SK-N-MC (cell line): ENCODE results near the gene CASP5.
"Not testable (repeated sequence)": the region's sequence is repeated elsewhere in the genome, so short reads cannot be mapped to it uniquely, and the experiment has no call there.

Experiments used
- DNase-seq: peaks from one replicate; pipeline ENCODE4 v3.0.0-alpha.2; 2011; ENCODE audit warnings: low read depth, low spot score
- H3K27ac ChIP-seq: fragments of 200-600 bp; sonication (generic); 2 replicates; pipeline ENCODE4 v1.5.1; 2016; ENCODE audit warnings: mixed run types
- H3K36me3 ChIP-seq: fragments of 200-600 bp; sonication (generic); 2 replicates; pipeline ENCODE4 v1.6.1; 2017; ENCODE audit warnings: antibody characterized with exemption, low read length, mixed read lengths; ENCODE audit not compliant: insufficient read depth
- H3K4me3 ChIP-seq: fragments of 200-600 bp; sonication (generic); 2 replicates; pipeline ENCODE4 v1.5.1; 2016
- H3K9ac ChIP-seq: fragments of 200-600 bp; sonication (generic); 2 replicates; pipeline ENCODE4 v1.8.0; 2017; ENCODE audit warnings: mixed run types, mixed read lengths; ENCODE audit not compliant: insufficient read length
- H3K9me3 ChIP-seq: fragments of 200-600 bp; sonication (generic); 2 replicates; pipeline ENCODE4 v1.6.1; 2017; ENCODE audit warnings: low read depth, mild to moderate bottlenecking, antibody characterized with exemption, low read length, moderate library complexity, mixed read lengths
- EZH2 ChIP-seq: fragments of 200-600 bp; sonication (generic); IDR thresholded peaks from one replicate; pipeline ENCODE4 v1.6.1; 2017; ENCODE audit warnings: antibody characterized with exemption
- FOXP2 ChIP-seq: optimal IDR thresholded peaks from 2 replicates; pipeline ENCODE3; 2011; ENCODE audit warnings: mild to moderate bottlenecking, moderate library complexity; ENCODE audit not compliant: insufficient read depth; ENCODE audit errors: extremely low read length, control extremely low read depth
- POLR2AphosphoS5 ChIP-seq: IDR thresholded peaks from 2 replicates; pipeline ENCODE4 v1.6.1; 2012; ENCODE audit warnings: mild to moderate bottlenecking, low read depth, low read length, borderline replicate concordance

Gene CASP5

GRCh38 chr11:105034813-105035620 lies 12.0 kb upstream of the CASP5 start, which contains the start of gene CASP1:
Gene CASP1 (minus strand): TSS chr11:105035144. CDS start chr11:105035113, 31 bp downstream.
- no peak within 1 kb of the TSS for H3K27ac ChIP-seq
- no peak within 1 kb of the TSS for H3K9ac ChIP-seq

GRCh38 chr11:105034388-105034787 lies 11.4 kb upstream of the CASP5 start:
- not testable (repeated sequence) for H3K36me3 ChIP-seq, DNase-seq, H3K9me3 ChIP-seq, H3K9ac ChIP-seq, H3K4me3 ChIP-seq, H3K27ac ChIP-seq

More at GRCh38 chr11:105034813-105035620, 12.0 kb upstream of the CASP5 start, which contains the start of gene CASP1:
- H3K9me3 ChIP-seq: no peaks in the 10 kb centered on the region
- no peak for DNase-seq
- TF ChIP-seq FOXP2 (no peak), POLR2AphosphoS5 (no peak), EZH2 (no peak)
- no peaks in the 10 kb centered on the region for H3K36me3 ChIP-seq
- H3K4me3 ChIP-seq: peak within 1 kb of the TSS; percentile 38; the same call in 1 of the 2 replicates

GRCh38 chr11:105033781-105034180 lies 10.8 kb upstream of the CASP5 start:
- TF ChIP-seq EZH2: no peak
- TF ChIP-seq FOXP2: no peak
- no peak for TF ChIP-seq POLR2AphosphoS5
- Histone ChIP-seq H3K36me3 (no peaks in the 10 kb centered on the region), H3K4me3 (no peak overlapping the region), H3K27ac (no peak overlapping the region), H3K9ac (no peak overlapping the region), H3K9me3 (no peaks in the 10 kb centered on the region)
- DNase-seq: no peak

GRCh38 chr11:105033343-105033742 lies 10.4 kb upstream of the CASP5 start:
- Histone ChIP-seq H3K36me3 (no peaks in the 10 kb centered on the region), H3K9ac (no peak overlapping the region), H3K4me3 (no peak overlapping the region), H3K27ac (no peak overlapping the region), H3K9me3 (no peaks in the 10 kb centered on the region)
- TF ChIP-seq FOXP2: no peak
- TF ChIP-seq POLR2AphosphoS5: no peak
- TF ChIP-seq EZH2: no peak
- DNase-seq: no peak

GRCh38 chr11:105032495-105032894 lies 9.5 kb upstream of the CASP5 start:
- Histone ChIP-seq H3K36me3 (no peaks in the 10 kb centered on the region), H3K27ac (no peak overlapping the region), H3K4me3 (no peak overlapping the region), H3K9ac (no peak overlapping the region), H3K9me3 (no peaks in the 10 kb centered on the region)
- TF ChIP-seq POLR2AphosphoS5 (no peak), EZH2 (no peak), FOXP2 (no peak)
- DNase-seq: no peak

GRCh38 chr11:105027678-105028077 lies 4.7 kb upstream of the CASP5 start:
- no peak for DNase-seq
- no peaks in the 10 kb centered on the region for H3K36me3 ChIP-seq
- no peak for TF ChIP-seq EZH2
- no peak for TF ChIP-seq POLR2AphosphoS5
- TF ChIP-seq FOXP2: no peak
- no peak overlapping the region for H3K27ac ChIP-seq
- no peak overlapping the region for H3K4me3 ChIP-seq
- H3K9me3 ChIP-seq: no peaks in the 10 kb centered on the region
- H3K9ac ChIP-seq: no peak overlapping the region

- Histone ChIP-seq H3K4me3 (no peak overlapping the region), H3K36me3 (no peaks in the 10 kb centered on the region), H3K9me3 (no peaks in the 10 kb centered on the region), H3K9ac (no peak overlapping the region), H3K27ac (no peak overlapping the region)
- no peak for DNase-seq
- no peak for TF ChIP-seq EZH2
- no peak for TF ChIP-seq POLR2AphosphoS5
- no peak for TF ChIP-seq FOXP2
These were observed 1.4 kb upstream of the CASP5 start for GRCh38 chr11:105024394-105024793.

GRCh38 chr11:105022527-105022926 lies 441 bp downstream of the CASP5 start:
- Histone ChIP-seq H3K9me3 (no peaks in the 10 kb centered on the region), H3K9ac (no peak overlapping the region), H3K36me3 (no peaks in the 10 kb centered on the region), H3K27ac (no peak overlapping the region), H3K4me3 (no peak overlapping the region)
- no peak for DNase-seq
- TF ChIP-seq POLR2AphosphoS5 (no peak), EZH2 (no peak), FOXP2 (no peak)

- H3K9ac ChIP-seq: no peak overlapping the region
- TF ChIP-seq EZH2 (no peak), POLR2AphosphoS5 (no peak), FOXP2 (no peak)
- no peaks in the 10 kb centered on the region for H3K9me3 ChIP-seq
- no peaks in the 10 kb centered on the region for H3K36me3 ChIP-seq
- no peak for DNase-seq
- no peak overlapping the region for H3K27ac ChIP-seq
- H3K4me3 ChIP-seq: no peak overlapping the region
These were observed 15.5 kb downstream of the CASP5 start for GRCh38 chr11:105007463-105007862.
